Measurements from ENCODE around the gene CSTPP1.

DNA sequence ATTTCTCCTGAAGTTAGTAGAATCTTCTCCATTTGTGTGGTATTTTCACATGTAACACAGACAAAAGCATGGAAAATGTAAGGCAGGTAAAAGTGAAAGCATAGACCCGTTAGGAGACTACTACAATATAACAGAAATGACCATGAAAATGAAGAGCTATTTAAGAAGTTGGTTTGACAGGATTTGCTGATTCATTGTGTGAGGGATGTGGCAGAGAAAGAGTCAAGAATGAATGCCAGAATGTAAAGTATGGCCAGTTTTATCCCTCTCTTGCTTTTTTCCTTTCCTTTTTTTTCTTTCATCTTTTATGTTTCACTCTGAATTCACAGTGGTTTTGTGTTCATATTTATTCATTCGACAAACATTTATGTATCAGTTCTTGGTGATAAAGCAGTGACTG, 124.2 kb downstream of the CSTPP1 start:
- TF ChIP-seq, protein P1, sequence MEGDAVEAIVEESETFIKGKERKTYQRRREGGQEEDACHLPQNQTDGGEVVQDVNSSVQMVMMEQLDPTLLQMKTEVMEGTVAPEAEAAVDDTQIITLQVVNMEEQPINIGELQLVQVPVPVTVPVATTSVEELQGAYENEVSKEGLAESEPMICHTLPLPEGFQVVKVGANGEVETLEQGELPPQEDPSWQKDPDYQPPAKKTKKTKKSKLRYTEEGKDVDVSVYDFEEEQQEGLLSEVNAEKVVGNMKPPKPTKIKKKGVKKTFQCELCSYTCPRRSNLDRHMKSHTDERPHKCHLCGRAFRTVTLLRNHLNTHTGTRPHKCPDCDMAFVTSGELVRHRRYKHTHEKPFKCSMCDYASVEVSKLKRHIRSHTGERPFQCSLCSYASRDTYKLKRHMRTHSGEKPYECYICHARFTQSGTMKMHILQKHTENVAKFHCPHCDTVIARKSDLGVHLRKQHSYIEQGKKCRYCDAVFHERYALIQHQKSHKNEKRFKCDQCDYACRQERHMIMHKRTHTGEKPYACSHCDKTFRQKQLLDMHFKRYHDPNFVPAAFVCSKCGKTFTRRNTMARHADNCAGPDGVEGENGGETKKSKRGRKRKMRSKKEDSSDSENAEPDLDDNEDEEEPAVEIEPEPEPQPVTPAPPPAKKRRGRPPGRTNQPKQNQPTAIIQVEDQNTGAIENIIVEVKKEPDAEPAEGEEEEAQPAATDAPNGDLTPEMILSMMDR (IDR thresholded peaks at IDR 0.05; ENCODE audit: insufficient read depth, low read length, poor library complexity, severe bottlenecking): no peak
- no peak for TF ChIP-seq EZH2phosphoT487 (conservative IDR thresholded peaks at IDR 0.05; ENCODE audit: low read length)
